Esophagus squamous epithelium (tissue), 4 donors: Measurements from ENCODE around the gene FANCE.

Experiments used
- POLR2A ChIP-seq, 4 donors: fragments of 450-650 bp; IDR thresholded peaks; one replicate each; pipeline ENCODE4 v1.6.1; 2017; ENCODE audit warnings: antibody characterized with exemption in 4 of 4, mild to moderate bottlenecking in 4 of 4, moderate library complexity in 3 of 4
- TF ChIP-seq, protein P1 (sequence below), 6 experiments: fragments of 450-650 bp in 4 of 6; fragments of 200-600 bp in 2 of 6; sonication (generic) in 2 of 6; IDR thresholded peaks; one replicate each; pipeline ENCODE4 v1.5.1; 2016 to 2019; ENCODE audit warnings: antibody characterized with exemption in 6 of 6, mild to moderate bottlenecking in 4 of 6, moderate library complexity in 4 of 6

DNA sequence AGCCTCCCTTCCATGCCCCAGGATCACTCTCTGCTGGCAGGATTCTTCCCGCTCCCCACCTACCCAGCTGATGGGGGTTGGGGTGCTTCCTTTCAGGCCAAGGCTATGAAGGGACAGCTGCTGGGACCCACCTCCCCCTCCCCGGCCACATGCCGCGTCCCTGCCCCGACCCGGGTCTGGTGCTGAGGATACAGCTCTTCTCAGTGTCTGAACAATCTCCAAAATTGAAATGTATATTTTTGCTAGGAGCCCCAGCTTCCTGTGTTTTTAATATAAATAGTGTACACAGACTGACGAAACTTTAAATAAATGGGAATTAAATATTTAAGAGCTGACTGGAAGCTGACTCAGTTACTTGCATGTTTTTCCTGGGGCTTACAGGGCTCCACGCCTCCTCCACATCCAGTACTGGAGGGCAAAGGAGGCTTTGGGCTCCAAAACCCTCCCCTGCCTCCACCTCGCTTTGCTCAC is 24.3 kb upstream of the FANCE start:
- TF ChIP-seq, protein P1, sequence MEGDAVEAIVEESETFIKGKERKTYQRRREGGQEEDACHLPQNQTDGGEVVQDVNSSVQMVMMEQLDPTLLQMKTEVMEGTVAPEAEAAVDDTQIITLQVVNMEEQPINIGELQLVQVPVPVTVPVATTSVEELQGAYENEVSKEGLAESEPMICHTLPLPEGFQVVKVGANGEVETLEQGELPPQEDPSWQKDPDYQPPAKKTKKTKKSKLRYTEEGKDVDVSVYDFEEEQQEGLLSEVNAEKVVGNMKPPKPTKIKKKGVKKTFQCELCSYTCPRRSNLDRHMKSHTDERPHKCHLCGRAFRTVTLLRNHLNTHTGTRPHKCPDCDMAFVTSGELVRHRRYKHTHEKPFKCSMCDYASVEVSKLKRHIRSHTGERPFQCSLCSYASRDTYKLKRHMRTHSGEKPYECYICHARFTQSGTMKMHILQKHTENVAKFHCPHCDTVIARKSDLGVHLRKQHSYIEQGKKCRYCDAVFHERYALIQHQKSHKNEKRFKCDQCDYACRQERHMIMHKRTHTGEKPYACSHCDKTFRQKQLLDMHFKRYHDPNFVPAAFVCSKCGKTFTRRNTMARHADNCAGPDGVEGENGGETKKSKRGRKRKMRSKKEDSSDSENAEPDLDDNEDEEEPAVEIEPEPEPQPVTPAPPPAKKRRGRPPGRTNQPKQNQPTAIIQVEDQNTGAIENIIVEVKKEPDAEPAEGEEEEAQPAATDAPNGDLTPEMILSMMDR (IDR thresholded peaks at IDR 0.05) = no peak
- no peak for TF ChIP-seq POLR2A (IDR thresholded peaks at IDR 0.05)
